ENCODE measurements around the gene TDRD15.

The TDRD15 gene

GRCh38 chr2:21095178-21095577 is 28.6 kb upstream of the TDRD15 start:
- ChIA-PET POLR2A (no interaction called here), CTCF (no interaction called here)
- TF ChIP-seq ELF4 (IDR thresholded peaks at IDR 0.05) = no peak
- no peak for TF ChIP-seq CTBP1 (IDR thresholded peaks at IDR 0.05; ENCODE audit: borderline replicate concordance)
- no peak for TF ChIP-seq SP1 (IDR thresholded peaks at IDR 0.05)
- no peak for TF ChIP-seq FOXM1 (IDR thresholded peaks at IDR 0.05; ENCODE audit: borderline replicate concordance)
- TF ChIP-seq ARNT (IDR thresholded peaks at IDR 0.05) = no peak
- no peak for TF ChIP-seq PKNOX1 (IDR thresholded peaks at IDR 0.05)
- TF ChIP-seq FOXK2 (IDR thresholded peaks at IDR 0.05) = no peak
- TF ChIP-seq HDGF (IDR thresholded peaks at IDR 0.05; ENCODE audit: borderline replicate concordance) = no peak
- no peak for TF ChIP-seq TARDBP (IDR thresholded peaks at IDR 0.05)
- TF ChIP-seq L3MBTL2 (conservative IDR thresholded peaks at IDR 0.05) = no peak
- TF ChIP-seq SUZ12 (IDR thresholded peaks at IDR 0.05) = no peak
- TF ChIP-seq NFRKB (IDR thresholded peaks at IDR 0.05) = no peak
- TF ChIP-seq ZNF384 (IDR thresholded peaks at IDR 0.05) = no peak
- no peak for TF ChIP-seq LEF1 (IDR thresholded peaks at IDR 0.05; ENCODE audit: borderline replicate concordance)
- TF ChIP-seq BHLHE40 (IDR thresholded peaks at IDR 0.05; ENCODE audit: borderline replicate concordance) = no peak
- no peak for TF ChIP-seq FOXA1 (IDR thresholded peaks at IDR 0.05)
- no peak for DNase-seq (ENCODE audit: extremely low spot score)

DNA sequence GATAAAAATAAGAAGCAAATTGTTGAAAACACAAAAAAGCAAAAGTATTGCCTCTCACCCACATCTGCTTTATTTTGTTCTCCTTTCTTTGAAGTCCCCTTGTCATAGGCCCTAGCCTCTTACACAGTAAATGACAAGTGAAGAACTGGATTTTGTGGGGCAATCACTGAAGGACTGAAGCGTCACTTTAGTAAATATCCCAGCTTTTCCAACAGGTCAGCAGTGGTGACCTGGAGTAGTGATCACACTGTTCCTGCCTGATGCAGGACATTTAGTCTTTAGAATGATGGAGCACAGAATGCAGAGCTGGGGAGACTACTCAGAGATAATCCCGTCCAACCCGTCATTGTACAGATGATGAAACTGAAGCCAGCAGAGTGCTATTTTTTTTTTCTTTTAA is 28.1 kb upstream of the TDRD15 start:
- TF ChIP-seq LEF1 (IDR thresholded peaks at IDR 0.05; ENCODE audit: borderline replicate concordance) (no peak), ARNT (IDR thresholded peaks at IDR 0.05) (no peak), FOXM1 (IDR thresholded peaks at IDR 0.05; ENCODE audit: borderline replicate concordance) (no peak), CTBP1 (IDR thresholded peaks at IDR 0.05; ENCODE audit: borderline replicate concordance) (no peak), FOXA1 (IDR thresholded peaks at IDR 0.05) (no peak), FOXK2 (IDR thresholded peaks at IDR 0.05) (no peak), HDGF (IDR thresholded peaks at IDR 0.05; ENCODE audit: borderline replicate concordance) (no peak), BHLHE40 (IDR thresholded peaks at IDR 0.05; ENCODE audit: borderline replicate concordance) (no peak), ZNF384 (IDR thresholded peaks at IDR 0.05) (no peak), TARDBP (IDR thresholded peaks at IDR 0.05) (no peak), SUZ12 (IDR thresholded peaks at IDR 0.05) (no peak), NFRKB (IDR thresholded peaks at IDR 0.05) (no peak), PKNOX1 (IDR thresholded peaks at IDR 0.05) (no peak), L3MBTL2 (conservative IDR thresholded peaks at IDR 0.05) (no peak), ELF4 (IDR thresholded peaks at IDR 0.05) (no peak), SP1 (IDR thresholded peaks at IDR 0.05) (no peak)
- CTCF ChIA-PET = no interaction called here
- no peak for DNase-seq (ENCODE audit: extremely low spot score)
- POLR2A ChIA-PET = no interaction called here

DNA sequence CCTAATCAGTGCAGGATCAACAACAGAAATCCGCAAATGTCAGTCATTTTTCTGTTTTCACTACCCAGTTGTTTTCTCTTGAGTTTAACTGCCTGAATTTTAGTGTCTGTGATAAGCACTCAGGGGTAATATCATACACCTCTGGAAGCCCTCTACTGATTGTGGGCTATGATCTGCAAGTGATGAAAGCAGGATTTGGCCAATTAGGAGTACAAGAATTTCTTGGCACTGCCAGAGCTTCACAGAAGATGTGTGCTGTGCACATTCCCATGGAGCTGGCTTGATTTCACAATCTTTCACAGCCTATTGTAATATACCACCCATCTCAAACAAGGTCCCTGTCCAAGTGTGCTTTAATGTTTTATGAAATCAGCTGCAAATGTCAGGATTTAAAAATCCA is 27.3 kb upstream of the TDRD15 start:
- POLR2A ChIA-PET = no interaction called here
- no peak for DNase-seq (ENCODE audit: extremely low spot score)
- CTCF ChIA-PET = no interaction called here
- TF ChIP-seq PKNOX1 (IDR thresholded peaks at IDR 0.05) (no peak), FOXA1 (IDR thresholded peaks at IDR 0.05) (no peak), HDGF (IDR thresholded peaks at IDR 0.05; ENCODE audit: borderline replicate concordance) (no peak), BHLHE40 (IDR thresholded peaks at IDR 0.05; ENCODE audit: borderline replicate concordance) (no peak), ZNF384 (IDR thresholded peaks at IDR 0.05) (no peak), SUZ12 (IDR thresholded peaks at IDR 0.05) (no peak), FOXM1 (IDR thresholded peaks at IDR 0.05; ENCODE audit: borderline replicate concordance) (no peak), CTBP1 (IDR thresholded peaks at IDR 0.05; ENCODE audit: borderline replicate concordance) (no peak)

DNA sequence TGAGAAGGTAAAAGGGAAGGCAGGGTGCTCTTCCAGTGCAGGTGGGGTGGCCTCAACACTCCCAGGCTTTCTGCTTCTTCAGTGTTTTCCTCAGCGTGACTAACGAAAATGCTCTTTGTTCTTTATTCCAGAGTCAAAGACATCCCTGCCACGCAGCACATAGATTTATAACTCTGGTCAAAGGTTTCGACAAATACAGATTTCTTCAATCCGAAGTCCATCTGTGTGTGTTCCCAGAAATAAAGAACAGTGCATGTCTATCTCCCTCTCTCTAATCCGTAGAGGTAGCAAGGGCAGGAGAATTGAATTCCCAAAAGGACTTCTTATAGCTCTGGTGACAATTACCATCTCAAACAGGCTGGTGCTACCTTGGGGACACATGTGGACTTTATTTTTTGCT is 26.4 kb upstream of the TDRD15 start:
- TF ChIP-seq LEF1 (IDR thresholded peaks at IDR 0.05; ENCODE audit: borderline replicate concordance) (no peak), L3MBTL2 (conservative IDR thresholded peaks at IDR 0.05) (no peak), HDGF (IDR thresholded peaks at IDR 0.05; ENCODE audit: borderline replicate concordance) (no peak), NFRKB (IDR thresholded peaks at IDR 0.05) (no peak), BHLHE40 (IDR thresholded peaks at IDR 0.05; ENCODE audit: borderline replicate concordance) (no peak), TARDBP (IDR thresholded peaks at IDR 0.05) (no peak), FOXA1 (IDR thresholded peaks at IDR 0.05) (no peak)
- ChIA-PET CTCF (no interaction called here), POLR2A (no interaction called here)
- DNase-seq (ENCODE audit: extremely low spot score) = no peak

DNA sequence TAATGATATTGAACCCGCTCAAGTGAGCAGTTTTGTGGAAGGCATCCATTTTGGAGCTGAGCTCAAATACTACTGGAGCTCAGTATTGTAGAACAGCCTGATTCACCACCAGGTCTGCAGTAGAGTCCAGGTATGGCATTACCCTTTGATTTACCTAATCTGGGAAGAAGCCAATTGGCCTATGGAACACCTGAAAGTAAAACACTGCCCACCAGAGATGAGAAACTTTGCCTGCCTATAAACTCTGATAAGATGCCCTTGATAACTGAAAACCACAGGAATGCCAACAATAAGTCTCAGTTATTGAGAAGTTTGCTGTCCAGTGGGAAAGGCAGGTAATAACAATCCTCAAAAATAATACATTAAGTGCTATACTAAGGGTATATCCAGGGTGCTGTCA is 25.5 kb upstream of the TDRD15 start:
- no peak for TF ChIP-seq PKNOX1 (IDR thresholded peaks at IDR 0.05)
- TF ChIP-seq CTBP1 (IDR thresholded peaks at IDR 0.05; ENCODE audit: borderline replicate concordance) = no peak
- no peak for TF ChIP-seq FOXM1 (IDR thresholded peaks at IDR 0.05; ENCODE audit: borderline replicate concordance)
- no peak for TF ChIP-seq SUZ12 (IDR thresholded peaks at IDR 0.05)
- TF ChIP-seq NFRKB (IDR thresholded peaks at IDR 0.05) = no peak
- no peak for TF ChIP-seq HDGF (IDR thresholded peaks at IDR 0.05; ENCODE audit: borderline replicate concordance)
- no peak for TF ChIP-seq L3MBTL2 (conservative IDR thresholded peaks at IDR 0.05)
- TF ChIP-seq BHLHE40 (IDR thresholded peaks at IDR 0.05; ENCODE audit: borderline replicate concordance) = no peak
- no peak for TF ChIP-seq ELF4 (IDR thresholded peaks at IDR 0.05)
- TF ChIP-seq LEF1 (IDR thresholded peaks at IDR 0.05; ENCODE audit: borderline replicate concordance) = no peak
- TF ChIP-seq ZNF384 (IDR thresholded peaks at IDR 0.05) = no peak
- no peak for TF ChIP-seq TARDBP (IDR thresholded peaks at IDR 0.05)
- no peak for TF ChIP-seq ARNT (IDR thresholded peaks at IDR 0.05)
- ChIA-PET CTCF (no interaction called here), POLR2A (no interaction called here)
- no peak for DNase-seq (ENCODE audit: extremely low spot score)
